Left cardiac atrium (tissue), 4 donors: ENCODE data around the gene NUMB. TPM values are rescaled to one million over a fixed set of nuclear protein-coding genes. Genes with fewer than 3 reads are reported as not detected.

ENCODE experiments used
- ATAC-seq, 2 donors: fragments of 200-7000 bp; cut with Tn5 transposase; one replicate each; pipeline ENCODE4 v1.9.1; 2020; ENCODE audit warnings: mild to moderate bottlenecking in 2 of 2, moderate library complexity in 2 of 2
- DNase-seq: peaks from one replicate; pipeline ENCODE4 v3.0.0-alpha.2; 2020
- intact Hi-C, 2 donors: fragments of 100-400 bp; cut with DNase I; formaldehyde crosslinking; loops; one replicate each; pipeline versions ENCODE4 v1.14.1 to v1.15.1; 2022 to 2023
- total RNA-seq, 2 donors: library from RNA; stranded (reverse); fragmentation: NEBNext Ultra II Directional; extraction: Animal tissue kit (Norgen Biotek cat#: 25700); gene quantifications; one replicate each; pipeline ENCODE4 v1.2.1, GENCODE V29; 2021
- donor health status: DM: no; HTN: yes; CAD: no.
- donor health status: DM: no; HTN: yes; CAD: no; lungs with severe emphysema.
- donor health status: DM: yes; HTN: yes; CAD: no.
- donor health status: Dilated cardiomyopathy.

NUMB gene
- total RNA-seq, 2 donors from 2014 or later: 40.8 to 53.1 TPM

DNA sequence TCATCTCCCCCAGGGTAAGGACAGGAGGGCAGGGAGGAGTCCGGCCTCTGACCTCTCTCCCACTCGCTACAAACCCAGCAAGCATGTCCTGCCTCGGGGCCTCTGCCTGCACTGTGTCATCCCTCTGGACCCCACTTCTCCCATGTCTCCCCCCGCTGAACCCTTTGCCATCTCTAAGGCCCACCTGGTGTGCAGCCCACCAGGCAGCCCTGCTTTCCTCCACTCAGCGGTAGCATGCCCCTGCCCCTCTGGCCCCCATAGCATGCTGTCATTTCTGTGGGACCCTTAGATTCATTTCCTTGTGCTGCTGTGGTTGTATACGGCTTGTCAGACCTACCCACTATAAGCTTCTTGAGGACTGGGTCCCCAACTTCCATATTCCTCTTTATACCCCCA lies 203.3 kb downstream of the NUMB start:
- intact Hi-C loops: no loop called here
- no peak for DNase-seq
- ATAC-seq: no peak

GRCh38 chr14:73254247-73255004 lies 203.9 kb downstream of the NUMB start:
- ATAC-seq (no peak), DNase-seq (peak; percentile 19)
- intact Hi-C loops: no loop called here

DNA sequence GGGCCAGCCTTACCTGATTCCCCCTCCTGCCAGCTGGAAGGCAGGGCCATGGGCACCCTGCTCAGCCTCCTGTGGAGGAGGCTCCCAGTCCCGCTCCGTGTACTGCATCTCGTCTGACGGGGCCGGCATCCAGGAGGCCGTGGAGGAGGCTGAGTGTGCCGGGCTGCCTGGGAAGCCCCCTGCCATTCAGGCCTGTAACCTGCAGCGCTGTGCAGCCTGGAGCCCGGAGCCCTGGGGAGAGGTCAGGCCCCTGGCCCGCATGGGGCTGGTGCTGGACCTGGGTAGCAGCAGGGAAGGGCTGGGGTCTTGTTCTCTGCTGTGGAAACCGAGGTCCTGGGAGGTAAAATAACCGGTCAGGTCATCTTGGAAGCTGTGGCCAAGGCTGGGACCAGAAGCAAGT lies 204.6 kb downstream of the NUMB start:
- no peak for ATAC-seq
- intact Hi-C loops: no loop called here

DNA sequence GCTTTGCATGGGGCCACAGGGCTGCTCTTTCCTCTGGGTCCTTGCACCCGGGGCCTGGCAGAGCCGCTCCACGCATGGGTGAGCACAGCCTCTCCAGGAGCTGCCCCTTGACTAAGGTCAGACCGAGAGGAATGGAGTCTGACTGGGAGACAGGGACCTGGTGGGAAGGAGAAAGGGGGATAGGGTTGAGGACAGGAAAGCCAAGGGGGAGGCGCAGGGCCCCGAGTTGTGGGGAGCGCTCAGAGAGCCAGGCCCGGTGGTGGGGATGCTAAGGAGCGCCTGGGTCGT lies 205.1 kb downstream of the NUMB start:
- no peak for ATAC-seq
- no peak for DNase-seq
- intact Hi-C loops: no loop called here

More for the DNA sequence above, 204.6 kb downstream of the NUMB start:
- DNase-seq: peak; percentile 18

DNA sequence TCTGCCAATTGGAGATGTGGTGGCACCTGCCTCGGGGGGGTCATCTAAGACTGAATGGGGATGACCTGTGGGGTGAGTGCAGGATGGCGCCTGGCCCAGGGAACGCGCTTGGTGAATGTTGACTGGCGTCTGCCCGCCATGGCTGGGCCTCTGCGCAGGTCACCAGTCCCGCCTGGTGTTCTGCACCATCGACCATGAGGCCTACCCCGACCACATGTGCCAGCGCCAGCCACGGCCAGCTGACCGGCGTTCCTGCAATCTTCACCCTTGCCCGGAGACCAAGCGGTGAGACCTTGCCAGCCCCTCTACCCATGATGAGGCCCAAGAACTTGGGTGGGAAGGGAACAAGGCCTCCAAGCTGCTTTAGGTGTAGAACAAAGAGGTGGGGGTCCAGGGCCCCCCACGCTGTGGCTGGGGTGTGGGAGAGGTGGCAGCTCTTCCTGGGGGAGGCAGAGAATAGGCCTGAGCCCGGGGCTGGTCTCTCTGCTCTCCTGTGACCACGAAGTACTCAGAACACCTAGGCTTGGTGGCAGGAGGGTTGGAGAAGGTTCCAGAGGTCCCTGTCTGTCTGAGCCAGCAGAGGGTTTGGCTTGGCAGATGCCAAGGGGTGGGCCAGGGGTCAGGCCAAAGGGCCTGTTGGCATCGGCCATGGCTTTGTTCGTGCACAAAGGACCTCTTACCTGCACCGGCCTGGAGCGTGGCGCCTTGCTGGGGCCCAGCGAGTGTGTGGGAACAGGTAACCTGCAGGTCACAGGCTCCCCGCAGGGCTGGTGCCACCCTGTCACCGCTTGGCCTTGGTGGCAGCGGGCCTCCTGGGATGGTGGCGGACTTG lies 205.6 kb downstream of the NUMB start:
- DNase-seq (no peak), ATAC-seq (no peak)
- intact Hi-C loops: no loop called here

DNA sequence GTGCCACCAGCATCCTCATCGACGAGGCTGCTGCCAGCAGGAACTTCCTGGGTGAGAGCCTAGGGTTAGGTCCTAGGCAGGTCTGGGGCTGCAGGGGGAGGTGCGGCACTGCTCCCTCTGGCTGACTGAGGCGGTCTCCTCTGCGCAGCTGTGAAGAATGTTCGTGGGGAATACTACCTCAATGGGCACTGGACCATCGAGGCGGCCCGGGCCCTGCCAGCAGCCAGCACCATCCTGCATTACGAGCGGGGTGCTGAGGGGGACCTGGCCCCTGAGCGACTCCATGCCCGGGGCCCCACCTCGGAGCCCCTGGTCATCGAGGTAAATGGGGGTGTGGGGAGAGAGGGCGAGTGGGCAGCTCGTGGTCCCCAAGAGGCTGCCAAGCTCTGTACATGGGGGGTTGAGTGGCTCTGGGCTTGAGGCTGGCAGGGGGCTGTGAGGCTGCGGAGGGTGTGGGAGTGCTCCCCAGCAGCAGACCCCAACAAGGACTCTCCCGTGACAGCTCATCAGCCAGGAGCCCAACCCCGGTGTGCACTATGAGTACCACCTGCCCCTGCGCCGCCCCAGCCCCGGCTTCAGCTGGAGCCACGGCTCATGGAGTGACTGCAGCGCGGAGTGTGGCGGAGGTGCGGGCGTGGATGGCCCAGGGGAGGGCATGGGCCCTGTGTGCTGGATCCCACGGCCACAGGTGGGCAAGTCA lies 206.7 kb downstream of the NUMB start:
- no peak for DNase-seq
- no peak for ATAC-seq
- intact Hi-C loops: no loop called here

DNA sequence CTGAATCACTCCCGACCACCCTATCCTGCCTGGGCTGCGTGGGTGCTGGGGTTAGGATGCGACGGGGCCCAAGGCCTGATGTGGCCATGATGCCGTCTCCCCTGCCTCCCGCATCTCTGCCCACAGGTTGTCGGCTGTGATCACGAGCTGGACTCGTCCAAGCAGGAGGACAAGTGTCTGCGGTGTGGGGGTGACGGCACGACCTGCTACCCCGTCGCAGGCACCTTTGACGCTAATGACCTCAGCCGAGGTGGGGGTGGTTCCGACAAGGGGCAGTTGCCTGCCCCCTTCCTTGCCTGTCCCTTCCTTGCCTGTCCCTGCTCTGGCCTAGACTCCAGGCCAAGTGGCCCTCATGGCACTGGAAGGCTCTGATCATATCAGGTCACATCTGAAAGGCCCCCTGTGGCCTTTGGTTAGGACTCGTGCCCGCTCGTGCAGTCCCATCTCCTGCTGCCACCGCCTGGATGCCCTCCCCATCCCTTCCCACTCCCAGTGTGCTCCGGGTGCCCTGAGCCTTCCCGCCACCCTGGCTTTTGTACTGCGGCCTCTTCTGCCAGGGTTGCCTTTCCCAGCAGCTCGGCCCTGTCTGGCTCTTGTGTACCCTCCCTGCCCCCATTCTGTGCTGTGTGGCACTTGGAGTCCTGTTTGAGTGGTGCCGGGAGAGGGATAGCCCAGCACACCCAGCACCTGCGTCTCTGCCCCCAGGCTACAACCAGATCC lies 207.4 kb downstream of the NUMB start:
- DNase-seq: no peak
- intact Hi-C loops: no loop called here
- no peak for ATAC-seq

DNA sequence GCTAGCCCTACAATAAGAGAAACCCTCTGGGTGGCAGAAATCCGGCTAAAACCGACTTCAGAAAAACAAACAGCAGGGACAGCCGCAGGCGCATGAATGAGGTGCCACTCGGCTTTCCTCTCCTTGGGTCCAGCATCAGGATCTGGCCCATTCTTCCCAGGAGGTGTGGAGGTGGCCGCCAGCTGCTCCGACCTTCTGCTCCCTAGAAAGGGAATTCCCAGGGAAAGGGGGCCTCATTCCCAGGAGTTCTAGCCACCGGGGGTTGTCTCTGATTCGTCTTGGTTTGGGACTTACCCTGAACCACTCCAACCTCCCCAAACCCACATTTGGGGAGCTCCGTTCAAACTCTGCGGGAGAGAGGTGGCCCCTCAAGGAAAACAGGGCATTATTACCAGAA lies 208.0 kb downstream of the NUMB start:
- no peak for DNase-seq

GRCh38 chr14:73249564-73250316 lies 208.6 kb downstream of the NUMB start:
- DNase-seq (no peak), ATAC-seq (no peak)
- intact Hi-C loops: no loop called here

More for the DNA sequence above, 208.0 kb downstream of the NUMB start:
- no peak for ATAC-seq
- intact Hi-C loops: no loop called here

DNA sequence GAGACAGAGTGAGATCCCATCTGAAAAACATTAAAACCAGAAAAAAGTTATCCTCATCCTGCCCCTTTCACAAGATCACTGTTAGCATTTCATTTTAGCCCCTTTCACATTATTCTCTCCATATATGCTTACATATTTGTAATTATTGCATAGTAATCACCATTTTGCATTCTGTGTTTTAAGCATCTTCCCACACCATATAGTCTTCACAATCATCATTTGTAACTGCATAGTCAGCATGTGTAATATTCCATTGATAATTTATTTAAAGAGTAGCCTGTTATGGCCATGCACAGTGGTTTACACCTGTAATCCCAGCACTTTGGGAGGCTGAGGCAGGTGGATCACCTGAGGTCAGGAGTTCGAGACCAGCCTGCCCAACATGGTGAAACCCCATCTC lies 209.2 kb downstream of the NUMB start:
- intact Hi-C loops: no loop called here
- DNase-seq: no peak
- ATAC-seq: no peak

- intact Hi-C loops: no loop called here
- DNase-seq (no peak), ATAC-seq (no peak)
Measured at GRCh38 chr14:73248108-73248868, 210.1 kb downstream of the NUMB start.

GRCh38 chr14:73246387-73247150 lies 211.8 kb downstream of the NUMB start:
- no peak for ATAC-seq
- intact Hi-C loops: no loop called here
- DNase-seq: no peak

GRCh38 chr14:73245480-73246325 lies 212.6 kb downstream of the NUMB start:
- DNase-seq (peak; percentile 72), ATAC-seq (peak; percentile 81 to 84)
- intact Hi-C loops: no loop called here

- DNase-seq (no peak), ATAC-seq (no peak)
- intact Hi-C loops: no loop called here
Measured at GRCh38 chr14:73244541-73245290, 213.6 kb downstream of the NUMB start.

- intact Hi-C loops: no loop called here
- DNase-seq (no peak), ATAC-seq (no peak)
Measured at GRCh38 chr14:73243748-73244147, 214.6 kb downstream of the NUMB start.

DNA sequence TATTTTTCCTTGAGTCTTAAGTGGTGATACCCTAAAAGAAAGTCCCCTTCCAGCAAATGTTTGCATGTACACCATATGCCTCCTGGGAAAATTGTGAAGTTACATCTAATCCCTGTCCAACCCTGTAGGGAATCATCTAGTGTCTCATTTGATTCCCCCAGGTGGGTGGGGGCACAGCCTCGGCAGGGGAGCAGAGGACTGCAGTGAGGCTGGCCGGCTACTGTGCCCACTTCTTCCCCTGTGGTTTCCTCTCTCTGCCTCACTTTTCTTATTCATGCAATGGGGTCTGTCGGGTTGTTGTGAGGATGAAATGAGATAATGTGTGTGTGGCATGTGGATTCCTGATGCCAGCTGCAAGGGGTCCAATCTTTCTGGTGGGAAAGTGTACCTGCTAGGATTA lies 215.0 kb downstream of the NUMB start:
- DNase-seq (no peak), ATAC-seq (no peak)
- intact Hi-C loops: no loop called here
